GM18508 (cell line): ENCODE data around the gene PDGFA.

ENCODE experiments used
- ATAC-seq: cut with Tn5 transposase; IDR thresholded peaks from one replicate; pipeline ENCODE4 v1.9.1; 2021; ENCODE audit warnings: moderate number of reproducible peaks; ENCODE audit not compliant: insufficient read depth, unreplicated experiment

The PDGFA gene

GRCh38 chr7:477626-478220, 41.9 kb downstream of the PDGFA start:
- ATAC-seq: no peak

GRCh38 chr7:476736-477360, 42.8 kb downstream of the PDGFA start:
- no peak for ATAC-seq

- no peak for ATAC-seq
These were observed 43.6 kb downstream of the PDGFA start for GRCh38 chr7:475951-476441.

GRCh38 chr7:475425-475728, 44.3 kb downstream of the PDGFA start:
- ATAC-seq: no peak

GRCh38 chr7:474605-475424, 44.8 kb downstream of the PDGFA start:
- ATAC-seq: no peak

- no peak for ATAC-seq
These were observed 45.6 kb downstream of the PDGFA start for GRCh38 chr7:473870-474604.

GRCh38 chr7:473211-473734, 46.4 kb downstream of the PDGFA start:
- no peak for ATAC-seq

- no peak for ATAC-seq
These were observed 47.0 kb downstream of the PDGFA start for GRCh38 chr7:472640-472957.

GRCh38 chr7:471866-472639, 47.6 kb downstream of the PDGFA start:
- ATAC-seq: no peak

- no peak for ATAC-seq
These were observed 48.3 kb downstream of the PDGFA start for GRCh38 chr7:471191-471865.

- no peak for ATAC-seq
These were observed 50.1 kb downstream of the PDGFA start for GRCh38 chr7:469563-469961.

GRCh38 chr7:468681-469562, 50.7 kb downstream of the PDGFA start:
- ATAC-seq: no peak

GRCh38 chr7:467856-468545, 51.6 kb downstream of the PDGFA start:
- ATAC-seq: no peak

- no peak for ATAC-seq
These were observed 52.2 kb downstream of the PDGFA start for GRCh38 chr7:467393-467828.

- no peak for ATAC-seq
These were observed 53.0 kb downstream of the PDGFA start for GRCh38 chr7:466465-467191.

- no peak for ATAC-seq
These were observed 53.8 kb downstream of the PDGFA start for GRCh38 chr7:465710-466400.
